Activated CD4-positive, alpha-beta T cell treated with anti-CD3 and anti-CD28 coated beads, Interleukin-2, amount 50 U/mL, for 16 hours (primary cell): ENCODE measurements around the gene ZEB2.

ENCODE experiments used
- DNase-seq: peaks from one replicate; pipeline ENCODE4 v3.0.0-alpha.2; 2020

ZEB2 gene

DNA sequence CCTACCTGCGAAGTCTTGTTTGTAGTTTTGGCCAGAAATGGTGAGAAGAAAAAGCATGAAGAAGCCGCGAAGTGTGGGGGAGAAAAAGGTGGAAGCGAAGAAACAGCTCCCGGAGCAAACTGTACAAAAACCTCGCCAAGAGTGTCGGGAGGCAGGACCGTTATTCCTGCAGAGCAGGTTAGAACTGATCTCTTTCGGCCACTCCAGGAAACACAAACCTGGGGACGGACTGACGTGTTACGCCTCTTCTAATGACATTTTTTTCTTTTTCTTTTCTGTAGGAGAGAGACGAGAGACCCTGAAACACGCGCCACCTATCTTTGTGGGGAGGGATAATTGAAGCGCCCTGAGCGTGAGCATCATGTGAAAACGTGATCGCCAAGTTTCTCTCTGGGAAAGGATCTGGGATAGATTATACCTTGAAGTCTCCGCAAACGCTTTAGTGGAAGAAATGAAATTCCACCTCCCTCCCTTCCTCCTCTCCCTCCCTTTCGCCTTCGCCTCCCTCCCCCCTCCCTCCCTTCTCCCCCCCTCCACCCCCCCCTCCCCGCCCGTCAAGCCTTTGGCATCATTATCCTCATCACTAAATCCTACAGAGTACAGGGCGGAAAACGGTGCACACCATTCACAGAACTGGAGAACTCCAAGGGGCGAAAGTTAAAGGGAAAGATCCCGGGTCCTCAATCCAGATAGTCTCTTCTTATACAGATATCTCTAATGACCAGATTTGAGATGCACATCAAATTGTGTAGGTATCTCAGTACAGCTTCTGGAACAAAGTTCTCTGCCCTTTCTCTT is at the start of gene ZEB2:
TSS of gene ZEB2 (minus strand) at position 186 of the 798 bp plus-strand sequence. CDS start 2,769 bp downstream, outside the sequence.
- DNase-seq, result peak; percentile 57

DNA sequence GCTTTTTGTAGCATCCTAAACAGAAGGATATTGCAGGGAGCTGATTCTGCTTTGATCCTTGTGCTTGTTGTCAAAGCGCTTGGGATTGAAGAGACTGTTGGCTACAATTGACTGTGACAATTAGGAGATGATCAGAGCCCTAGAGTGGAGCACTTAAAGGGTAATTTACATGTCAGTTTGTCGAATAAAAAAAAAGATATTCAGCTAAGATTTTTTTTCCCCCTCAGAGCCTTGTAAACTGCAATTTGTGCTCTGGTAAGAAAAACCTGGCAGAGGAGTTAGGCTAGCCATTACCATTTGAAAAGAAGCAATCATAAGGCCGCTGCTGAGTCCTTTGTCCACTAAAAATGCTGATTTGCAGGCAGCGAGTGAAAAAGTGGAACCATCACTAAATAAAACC is 47.8 kb upstream of the ZEB2 start:
- no peak for DNase-seq

DNA sequence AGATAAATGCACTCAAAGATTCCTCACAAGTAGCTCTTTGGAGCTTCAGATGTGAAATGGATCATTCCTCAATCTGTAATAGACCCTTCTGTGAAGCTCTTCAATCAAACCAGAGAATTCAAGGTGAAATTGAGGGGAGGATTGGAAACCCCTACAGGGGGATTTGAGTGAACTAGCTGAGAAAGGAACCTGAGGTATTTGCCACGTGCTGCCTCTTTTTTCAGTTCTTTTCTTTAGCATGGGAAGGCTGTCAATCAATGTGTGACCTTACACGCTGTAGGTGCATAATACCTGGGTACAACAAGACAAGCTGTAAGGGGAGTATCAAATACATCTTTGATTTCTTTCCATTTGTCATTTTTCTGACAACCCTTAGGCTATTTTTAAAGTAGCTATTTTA is 46.5 kb upstream of the ZEB2 start:
- no peak for DNase-seq

DNA sequence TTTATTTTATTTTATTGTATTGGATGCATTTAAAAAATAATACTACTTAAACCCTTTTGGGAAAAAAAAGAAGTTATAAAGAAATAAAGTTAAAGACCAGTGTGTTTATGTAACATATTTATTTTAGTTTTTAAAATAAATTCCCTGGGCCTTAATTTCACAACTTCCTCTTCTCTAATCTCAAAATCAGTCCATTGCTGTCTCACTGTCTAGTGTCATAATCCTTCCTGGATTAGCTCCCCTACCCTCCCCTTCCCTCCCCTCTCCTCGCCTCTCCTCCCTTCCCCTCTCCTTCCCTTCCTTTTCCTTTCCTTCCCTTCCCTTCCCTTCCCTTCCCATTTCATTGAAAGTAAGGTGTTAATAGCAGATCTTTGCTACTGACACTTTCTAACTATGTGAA is 40.3 kb upstream of the ZEB2 start:
- DNase-seq, result no peak

DNA sequence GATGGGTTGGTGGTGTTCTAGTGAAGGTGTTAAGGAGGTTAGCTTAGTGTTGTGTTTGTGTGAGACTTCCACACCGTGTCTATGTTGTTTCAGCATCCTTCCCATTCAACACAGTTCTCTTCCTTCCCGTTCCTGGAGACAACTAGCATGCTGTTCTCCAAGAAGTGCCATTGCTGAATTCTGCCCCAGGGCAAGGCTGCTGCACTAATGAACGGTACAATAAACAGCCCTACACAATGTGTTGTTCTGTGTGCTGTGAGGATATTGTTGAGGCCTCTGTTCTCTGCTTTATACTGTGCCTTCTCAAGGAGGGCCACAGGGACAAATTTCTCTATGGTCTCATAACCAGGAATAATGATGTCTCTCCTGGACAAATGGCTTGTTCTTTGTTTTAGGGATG is 39.8 kb upstream of the ZEB2 start:
- DNase-seq, result no peak

DNA sequence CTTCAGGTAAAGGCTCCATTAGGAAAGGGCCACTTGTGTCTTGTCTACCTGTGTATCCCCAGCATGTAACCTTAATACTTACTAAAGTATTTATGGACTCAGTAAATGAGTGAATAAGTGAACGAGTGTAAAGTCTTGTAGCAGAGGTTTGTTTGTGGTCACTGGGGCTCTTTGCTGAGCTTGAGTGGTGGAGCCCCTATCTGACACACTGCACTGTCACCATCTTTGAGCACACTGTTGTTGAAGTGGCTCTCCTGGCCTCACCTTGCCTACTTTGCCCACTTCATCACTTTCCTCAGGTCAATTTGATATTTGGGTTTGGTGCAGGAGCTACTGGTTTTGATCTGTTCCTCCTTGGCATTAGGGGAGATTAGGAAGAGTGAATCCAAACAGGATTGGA is 39.3 kb upstream of the ZEB2 start:
- DNase-seq, result no peak

DNA sequence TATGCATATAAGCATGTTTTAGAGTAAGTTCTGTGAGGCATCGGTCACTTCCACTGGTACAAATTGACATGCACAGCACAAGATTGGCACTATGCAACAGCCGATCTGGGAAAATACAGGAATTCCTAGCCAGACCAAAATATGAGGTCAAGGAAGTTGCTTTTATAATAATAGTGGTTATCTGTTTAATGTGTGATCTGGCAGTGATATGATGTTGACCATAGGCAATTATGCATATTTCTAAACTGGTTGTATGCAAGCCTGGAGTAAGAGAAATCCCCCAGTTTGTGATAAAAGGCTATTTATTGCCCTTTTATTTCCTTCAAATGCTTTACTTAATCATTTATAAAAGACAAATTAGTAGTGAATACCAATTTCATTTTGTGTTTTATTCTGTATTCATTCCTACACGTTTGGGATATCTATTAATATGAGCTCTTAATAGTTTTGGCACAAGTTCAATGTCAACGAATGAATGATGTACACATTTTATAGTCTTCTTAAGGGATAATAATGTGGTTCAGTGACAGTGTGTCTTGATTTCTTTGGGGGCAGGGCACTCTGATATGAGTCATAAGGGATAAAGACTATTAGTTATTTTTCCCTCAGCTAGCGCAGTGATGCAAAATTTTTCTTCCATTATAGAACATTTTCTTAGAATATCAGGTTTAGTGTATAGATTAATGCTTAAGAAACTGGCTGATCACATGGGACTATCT is 34.7 kb upstream of the ZEB2 start:
- DNase-seq, result no peak

DNA sequence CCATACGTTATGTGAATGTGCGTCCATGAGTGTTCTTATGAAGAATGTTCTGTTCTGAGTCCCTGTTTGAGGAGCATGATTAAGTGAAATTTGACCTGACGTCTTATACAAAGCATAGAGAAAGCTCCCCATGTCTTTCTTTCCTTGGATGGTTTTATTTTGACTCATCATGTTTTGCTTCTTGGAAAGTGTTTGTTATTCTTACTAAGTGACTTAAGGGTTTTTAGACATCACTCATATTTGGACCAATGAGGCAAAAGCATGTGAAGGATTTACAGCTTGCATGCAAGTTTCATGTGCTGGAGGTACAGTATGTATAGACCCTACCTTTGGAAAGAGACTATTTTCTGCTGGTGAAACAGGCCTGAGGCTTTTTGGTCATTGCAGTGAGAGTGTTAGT is 33.5 kb upstream of the ZEB2 start:
- DNase-seq, result peak; percentile 70

DNA sequence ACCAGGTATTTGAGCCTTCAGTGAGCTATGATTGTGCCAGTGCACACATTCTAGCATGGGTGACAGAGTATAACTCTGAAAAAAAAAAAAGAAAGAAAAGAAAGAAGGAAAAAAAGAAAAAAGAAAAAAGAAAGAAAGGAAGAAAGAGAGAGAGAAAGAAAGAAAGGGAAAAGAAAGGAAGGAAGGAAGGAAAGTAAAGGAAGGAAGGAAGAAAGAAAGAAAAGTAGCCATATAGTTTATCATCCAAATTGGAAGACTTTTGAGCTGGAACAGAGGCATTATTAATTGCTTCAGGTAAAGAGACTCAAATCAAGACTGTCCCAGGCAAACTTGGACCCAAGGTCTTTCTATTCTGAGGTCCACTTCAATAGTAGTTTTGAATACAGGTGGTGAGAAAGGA is 32.9 kb upstream of the ZEB2 start:
- DNase-seq, result no peak

DNA sequence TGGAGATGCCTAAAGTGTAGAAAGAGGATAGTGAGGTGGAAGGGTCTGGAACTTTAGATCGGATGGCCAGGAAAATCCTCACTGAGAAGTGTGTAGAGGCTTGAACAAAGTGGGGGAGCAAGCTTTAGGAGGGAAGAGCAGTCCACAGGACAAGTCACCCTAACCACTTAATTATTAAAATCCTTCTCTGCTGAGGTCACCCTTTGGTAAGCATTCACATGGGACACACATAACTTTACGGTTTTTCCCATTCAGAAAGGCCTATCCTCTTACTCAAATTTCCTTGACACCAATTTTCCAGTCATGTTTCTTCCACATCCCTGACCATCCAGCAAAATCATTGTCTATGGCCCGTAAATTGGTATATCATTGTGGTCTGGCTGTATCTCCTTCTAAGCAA is 31.0 kb upstream of the ZEB2 start:
- DNase-seq, result no peak

DNA sequence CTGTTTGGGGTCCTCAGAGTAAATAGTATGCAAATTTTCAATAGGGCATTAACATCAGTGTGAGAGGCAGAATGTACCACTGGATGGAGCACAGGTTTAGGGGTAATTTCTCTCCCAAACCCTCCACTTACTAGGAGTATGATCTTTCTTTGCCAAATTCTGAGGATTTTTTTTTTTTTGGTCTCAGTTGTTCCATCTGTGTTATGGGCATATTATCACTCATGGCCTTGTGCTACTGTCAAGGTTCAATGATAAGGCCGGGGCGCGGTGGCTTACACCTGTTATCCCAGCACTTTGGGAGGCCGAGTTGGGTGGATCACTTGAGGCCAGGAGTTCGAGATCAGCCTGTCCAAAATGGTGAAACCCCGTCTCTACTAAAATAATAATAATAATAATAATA is 30.2 kb upstream of the ZEB2 start:
- no peak for DNase-seq

DNA sequence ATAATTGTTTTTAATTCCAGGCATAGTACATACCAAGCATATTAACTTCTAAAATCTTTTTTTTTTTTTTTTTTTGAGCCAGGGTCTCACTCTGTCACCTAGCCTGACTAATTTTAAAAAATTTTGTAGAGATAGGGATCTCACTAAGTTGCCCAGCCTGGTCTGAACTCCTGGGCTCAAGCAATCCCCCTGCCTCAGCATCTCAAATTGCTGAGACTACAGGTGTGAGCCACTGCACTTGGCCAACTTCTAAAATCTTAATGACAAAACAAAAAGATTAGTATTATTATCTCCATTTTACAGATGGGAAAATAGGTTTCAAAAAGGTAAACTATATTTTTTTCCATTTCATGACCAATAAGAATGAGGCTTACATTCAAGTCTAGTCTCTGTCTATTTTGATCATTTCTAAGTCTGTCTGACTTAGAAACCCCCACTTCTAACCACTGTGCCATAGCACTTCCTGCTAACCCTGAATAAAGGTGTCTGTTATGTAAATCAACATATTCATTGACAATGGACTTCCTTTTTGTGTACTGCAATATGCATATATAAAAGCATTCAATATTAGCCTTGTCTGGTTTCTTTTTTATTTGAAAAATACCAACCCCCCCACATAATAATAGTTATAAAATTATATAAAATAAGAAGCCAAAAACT is 28.7 kb upstream of the ZEB2 start:
- DNase-seq, result no peak

DNA sequence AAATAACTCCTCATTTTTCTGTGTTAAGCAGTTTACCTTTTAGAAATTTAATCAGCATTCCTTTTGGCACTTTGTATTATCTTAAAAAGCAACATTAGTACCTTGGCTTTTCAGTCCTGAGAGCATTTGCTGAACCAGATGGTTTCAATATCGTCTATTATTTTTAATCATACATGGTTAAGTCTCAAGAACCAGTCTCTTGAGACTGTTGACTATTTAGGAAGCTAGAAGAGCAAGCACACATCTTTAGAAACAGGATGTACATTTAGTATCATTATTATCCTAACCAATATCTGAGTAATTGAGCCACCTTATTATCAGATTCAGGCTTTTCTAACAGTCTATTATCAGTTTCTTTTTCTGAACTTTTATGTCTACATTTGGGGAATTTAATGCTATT is 28.2 kb upstream of the ZEB2 start:
- no peak for DNase-seq

DNA sequence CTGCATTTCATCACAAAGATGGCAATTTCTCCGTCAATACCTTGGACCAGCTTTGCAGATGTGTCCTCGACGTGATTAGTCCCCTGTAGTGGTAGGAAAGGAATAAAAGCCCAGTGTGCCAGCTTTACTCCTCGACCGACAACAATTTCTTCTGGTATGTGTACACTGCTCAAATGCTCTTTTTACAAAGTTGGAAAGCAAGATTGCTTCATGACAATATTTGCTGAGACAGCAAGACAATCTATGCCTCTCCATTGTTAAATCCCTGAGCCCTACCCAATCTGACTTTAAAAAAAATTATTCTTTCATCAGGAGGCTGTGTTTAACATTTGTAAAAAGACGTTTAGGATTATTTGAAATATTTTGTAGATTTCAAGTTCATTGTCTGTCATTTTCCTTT is 27.6 kb upstream of the ZEB2 start:
- DNase-seq, result no peak

DNA sequence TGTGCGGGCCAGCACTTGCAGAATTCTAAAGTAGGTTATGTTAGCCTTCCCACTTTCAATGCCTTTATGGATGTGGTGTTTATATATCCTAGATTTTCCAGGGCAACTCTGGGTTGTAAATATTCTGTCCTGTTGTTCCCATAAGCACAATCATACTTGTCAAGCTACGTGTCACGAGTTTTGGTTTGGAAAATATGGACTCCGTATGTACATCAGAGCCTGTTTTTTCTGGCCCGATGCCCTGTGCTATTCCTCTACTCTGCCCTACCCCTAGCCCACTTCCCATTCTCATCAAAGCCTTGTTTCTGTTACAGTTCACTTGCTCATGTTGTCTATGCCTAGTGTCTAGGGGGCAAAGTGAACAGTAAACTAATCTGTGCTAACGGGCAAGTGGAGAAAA is 27.0 kb upstream of the ZEB2 start:
- DNase-seq, result no peak

DNA sequence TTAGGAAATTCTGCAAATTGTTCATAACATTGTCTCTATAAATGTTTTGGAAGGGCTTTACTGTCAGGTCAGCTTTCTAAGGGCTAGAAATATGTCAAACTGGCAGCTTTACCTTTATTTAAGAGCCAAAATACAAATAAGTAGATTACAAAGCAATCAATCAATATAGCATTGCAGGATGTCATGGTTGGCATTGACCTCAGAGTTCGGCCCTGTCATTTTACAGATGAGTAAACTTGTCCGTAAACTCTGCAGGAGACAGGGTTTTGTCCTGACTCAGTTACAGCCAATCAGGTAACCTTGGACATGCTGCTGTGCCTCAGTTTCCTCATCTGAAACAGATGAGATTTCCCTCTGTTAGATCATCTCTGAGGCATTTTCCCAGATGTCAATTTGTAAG is 25.9 kb upstream of the ZEB2 start:
- no peak for DNase-seq

DNA sequence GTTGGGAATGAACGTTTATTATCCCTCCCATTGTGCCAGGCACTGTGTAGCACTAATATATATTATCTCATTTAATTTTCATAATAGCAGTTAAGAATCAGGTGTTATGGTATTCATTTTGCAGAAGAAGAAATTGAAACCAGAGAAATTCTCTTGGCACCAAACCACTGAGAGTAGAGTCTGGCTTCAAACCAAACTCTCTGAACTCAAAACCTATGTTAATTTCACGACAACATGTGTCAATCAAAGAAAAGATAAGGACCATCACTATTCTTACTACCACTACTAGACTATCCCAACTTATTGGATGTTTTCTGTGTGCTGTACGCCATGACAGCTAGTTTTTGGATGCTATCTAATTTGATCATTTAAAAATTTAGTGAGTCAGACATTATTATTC is 24.1 kb upstream of the ZEB2 start:
- DNase-seq, result no peak

DNA sequence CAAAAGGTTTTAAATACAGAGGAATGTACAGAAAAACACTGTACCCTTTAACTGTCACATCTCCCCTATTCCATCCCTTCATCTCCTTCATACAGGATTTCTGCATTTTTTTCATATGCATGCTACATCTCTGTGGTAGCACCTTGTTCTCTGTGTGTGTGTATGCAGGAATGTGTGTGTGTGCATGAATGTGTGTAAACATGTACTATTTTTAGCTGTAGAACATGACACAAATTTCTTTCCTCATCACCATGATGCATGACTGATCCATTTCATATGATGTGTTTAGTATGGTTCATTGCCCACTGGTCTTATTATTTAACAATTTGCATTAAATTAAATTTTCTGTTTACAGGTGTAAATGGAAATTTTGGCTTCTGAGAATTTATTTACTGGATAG is 21.5 kb upstream of the ZEB2 start:
- no peak for DNase-seq

DNA sequence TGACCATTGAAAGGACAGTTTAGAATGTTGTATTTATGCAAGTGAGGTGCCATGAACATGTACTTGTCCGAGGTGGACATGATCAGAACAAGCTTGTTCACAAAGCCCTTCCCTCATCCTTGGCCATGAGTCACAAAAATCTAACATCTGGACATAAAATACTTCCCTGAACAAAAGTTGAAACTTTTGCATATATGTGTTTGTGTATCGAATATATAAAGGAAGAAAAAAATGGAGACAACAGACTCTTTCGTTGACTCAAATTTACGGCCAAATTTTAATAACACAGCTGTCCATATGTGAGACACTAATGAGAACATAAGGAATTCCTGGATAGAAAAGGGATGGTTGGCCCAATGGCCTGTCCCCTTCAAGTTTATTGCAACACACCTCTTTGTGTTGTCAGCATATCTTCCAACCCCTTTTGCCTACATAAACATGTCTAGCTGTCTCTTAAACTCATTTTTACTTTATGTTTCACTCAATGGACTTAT is 19.4 kb upstream of the ZEB2 start:
- no peak for DNase-seq

DNA sequence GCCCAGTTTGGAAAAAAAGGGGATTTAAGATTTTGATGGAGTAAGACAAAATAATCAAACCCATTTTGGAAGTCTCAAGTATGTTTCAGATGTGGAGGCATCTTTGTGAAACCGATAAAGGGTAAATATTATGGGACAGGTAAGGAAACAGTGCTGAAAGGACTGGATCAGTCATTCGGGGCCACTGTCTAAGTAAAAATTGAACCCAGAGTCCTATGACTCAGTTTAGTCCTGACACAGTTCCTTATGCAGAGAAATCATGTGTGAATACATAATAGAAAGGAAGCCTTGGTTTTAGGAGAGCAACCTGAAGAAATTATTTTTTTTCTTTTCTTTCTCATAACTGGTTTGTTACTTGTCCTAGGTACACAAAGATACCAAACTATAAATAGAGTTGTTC is 15.4 kb upstream of the ZEB2 start:
- DNase-seq, result no peak

DNA sequence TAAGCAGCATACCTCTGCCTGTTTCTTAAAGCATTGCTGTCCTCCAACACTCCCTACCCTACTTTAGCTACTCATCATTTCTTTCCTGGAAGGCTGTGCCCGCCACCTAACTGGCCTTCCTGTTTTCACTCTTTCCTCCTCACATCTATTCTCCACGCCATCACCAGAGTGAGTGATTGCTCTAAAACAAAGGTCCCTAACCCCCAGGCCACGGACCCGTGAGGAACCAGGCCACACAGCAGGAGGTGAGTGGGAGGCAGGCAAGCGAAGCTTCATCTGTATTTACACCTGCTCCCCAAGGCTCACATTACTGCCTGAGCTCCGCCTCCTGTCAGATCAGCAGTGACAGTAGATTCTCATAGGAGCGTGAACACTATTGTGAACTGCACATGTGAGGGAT is 13.3 kb upstream of the ZEB2 start:
- DNase-seq, result no peak

DNA sequence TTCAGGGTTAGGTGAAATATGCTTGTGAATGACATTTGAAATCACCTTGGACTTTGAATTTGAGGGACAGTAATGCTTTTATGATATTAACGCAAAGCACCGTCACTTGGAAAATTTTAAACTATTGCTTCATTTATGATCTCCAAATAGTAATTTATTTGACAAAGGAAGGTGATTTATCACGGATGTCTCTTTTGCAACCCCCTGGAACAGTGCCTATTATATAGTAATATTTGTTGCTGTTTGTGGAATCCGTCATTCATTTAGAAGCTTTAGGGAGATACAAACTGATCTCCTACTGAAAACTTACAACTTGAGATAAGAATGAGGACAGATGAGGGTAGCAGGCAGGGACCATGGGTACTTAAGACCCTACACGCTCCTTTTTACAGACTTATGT is 10.7 kb upstream of the ZEB2 start:
- DNase-seq, result no peak

DNA sequence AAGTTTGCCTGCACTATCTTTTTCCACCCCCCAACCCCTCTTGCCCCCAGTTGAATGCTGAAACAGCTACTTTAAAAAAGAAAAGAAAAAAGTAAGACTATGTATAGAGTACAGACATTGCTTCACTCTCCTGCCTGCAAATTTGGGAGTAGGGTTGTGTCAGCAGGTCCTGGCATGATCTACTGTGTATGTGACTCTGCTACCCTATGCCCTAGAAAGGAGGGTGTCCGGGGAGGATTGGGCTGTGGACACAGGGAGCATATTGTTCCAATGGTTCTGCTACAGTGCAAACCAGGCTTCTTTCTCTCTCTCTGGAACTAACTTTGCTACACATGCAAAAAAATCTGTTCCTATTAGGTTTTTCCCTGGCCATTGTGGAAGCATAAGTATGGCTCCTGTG is 9.9 kb upstream of the ZEB2 start:
- no peak for DNase-seq

DNA sequence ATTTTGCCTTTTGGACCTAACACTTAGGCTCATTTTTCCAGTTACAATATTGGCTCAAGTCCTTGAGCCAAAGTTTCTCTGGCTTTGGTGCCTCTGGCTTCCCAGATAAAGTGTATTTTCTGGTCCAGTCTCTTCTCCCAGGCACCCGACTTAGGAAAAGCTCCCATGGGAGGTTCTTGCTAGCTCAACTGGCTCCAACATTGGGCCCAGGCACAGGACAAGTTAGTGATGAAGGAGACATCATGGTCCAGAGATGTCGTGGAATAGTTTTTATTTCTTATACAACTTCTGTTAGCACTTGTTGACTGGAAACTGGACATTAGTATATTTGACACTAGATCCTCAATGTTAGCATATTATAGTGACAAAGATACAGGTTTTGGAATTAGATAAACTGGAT is 8.2 kb upstream of the ZEB2 start:
- DNase-seq, result no peak
